ENCODE data around the gene ULK3. TPM values are rescaled to one million over a fixed set of nuclear protein-coding genes. Genes with fewer than 3 reads are reported as not detected.

Gene ULK3
- total RNA-seq, 1 experiment from 2014 or later, result 38.9 TPM

- no peak for TF ChIP-seq NFATC4 (CRISPR knock-in tag; IDR thresholded peaks at IDR 0.05)
- TF ChIP-seq ZNF423 (CRISPR knock-in tag; IDR thresholded peaks at IDR 0.05), result no peak
- TF ChIP-seq ZNF671 (CRISPR knock-in tag; IDR thresholded peaks at IDR 0.05), result no peak
- TF ChIP-seq JAZF1 (CRISPR knock-in tag; IDR thresholded peaks at IDR 0.05), result no peak
- no peak for TF ChIP-seq TCF7 (CRISPR knock-in tag; IDR thresholded peaks at IDR 0.05; ENCODE audit: low read depth)
- no peak for TF ChIP-seq ZNF138 (CRISPR knock-in tag; conservative IDR thresholded peaks at IDR 0.05)
- no peak for TF ChIP-seq AFF4 (CRISPR knock-in tag; IDR thresholded peaks at IDR 0.05; ENCODE audit: borderline replicate concordance)
- TF ChIP-seq IRF2 (CRISPR knock-in tag; IDR thresholded peaks at IDR 0.05; ENCODE audit: borderline replicate concordance, low read depth), result no peak
- CTCF ChIA-PET, result interaction anchor here (0.5 to 3.7 kb wide), 15 partner anchors 8 to 171 kb away, joined by 3 to 79 read pairs (median 5); partner anchors contain the start of genes CPLX3, CSK and CYP1A1
- DNase-seq (ENCODE audit: low spot score) (no peak), ATAC-seq (no peak)
- no peaks in the 10 kb centered on the region for H3K9me3 Mint-ChIP-seq
- peaks cover 40% of the 10 kb centered on the region for H3K4me1 Mint-ChIP-seq
- H3K27ac Mint-ChIP-seq, result no peak overlapping the region
- POLR2A ChIA-PET, result interaction anchor here (0.5 kb wide), 1 partner anchor 64 kb away, joined by 3 read pairs; no protein-coding TSS in a partner anchor
- no peaks in the 10 kb centered on the region; the same call in 1 of the 2 replicates for H3K27me3 Mint-ChIP-seq (ENCODE audit: low read depth)
- H3K36me3 Mint-ChIP-seq, result no peaks in the 10 kb centered on the region
- no peak overlapping the region for H3K4me3 Mint-ChIP-seq
These were observed 50.5 kb downstream of the ULK3 start for GRCh38 chr15:74792227-74793016.

DNA sequence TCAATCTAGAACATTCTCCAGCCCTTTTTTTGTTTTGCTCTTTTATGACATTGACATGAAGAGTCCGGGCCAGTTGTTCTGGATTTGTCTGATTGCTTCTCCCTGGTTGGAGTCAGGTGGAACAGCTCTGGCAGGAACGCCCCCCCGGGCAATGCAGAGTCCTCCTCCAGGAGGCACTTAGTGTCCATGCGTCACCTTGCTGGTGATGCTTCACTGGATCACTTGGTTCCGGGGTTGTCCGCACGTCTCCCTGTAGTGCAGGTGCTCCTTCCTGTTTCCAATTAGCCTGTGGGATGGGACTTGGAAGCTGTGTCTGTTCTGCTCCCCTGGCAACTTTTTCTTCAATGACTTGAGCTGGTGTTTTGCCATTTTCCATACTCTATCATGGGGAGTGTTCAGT lies 51.3 kb downstream of the ULK3 start:
- Mint-ChIP-seq H3K4me1 (peaks cover 41% of the 10 kb centered on the region), H3K36me3 (no peaks in the 10 kb centered on the region), H3K9me3 (no peaks in the 10 kb centered on the region), H3K4me3 (no peak overlapping the region), H3K27me3 (ENCODE audit: low read depth) (no peaks in the 10 kb centered on the region; the same call in 1 of the 2 replicates), H3K27ac (no peak overlapping the region)
- ATAC-seq, result no peak
- ChIA-PET CTCF (interaction anchor here (1.3 to 3.7 kb wide), 6 partner anchors 8 to 30 kb away, joined by 3 to 79 read pairs (median 11); partner anchors contain the start of gene CSK), POLR2A (no interaction called here)
- DNase-seq (ENCODE audit: low spot score), result no peak
- TF ChIP-seq, protein P1, sequence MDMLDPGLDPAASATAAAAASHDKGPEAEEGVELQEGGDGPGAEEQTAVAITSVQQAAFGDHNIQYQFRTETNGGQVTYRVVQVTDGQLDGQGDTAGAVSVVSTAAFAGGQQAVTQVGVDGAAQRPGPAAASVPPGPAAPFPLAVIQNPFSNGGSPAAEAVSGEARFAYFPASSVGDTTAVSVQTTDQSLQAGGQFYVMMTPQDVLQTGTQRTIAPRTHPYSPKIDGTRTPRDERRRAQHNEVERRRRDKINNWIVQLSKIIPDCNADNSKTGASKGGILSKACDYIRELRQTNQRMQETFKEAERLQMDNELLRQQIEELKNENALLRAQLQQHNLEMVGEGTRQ (CRISPR knock-in tag; IDR thresholded peaks at IDR 0.05), result no peak
- no peak for TF ChIP-seq RELA (CRISPR knock-in tag; IDR thresholded peaks at IDR 0.05; ENCODE audit: borderline replicate concordance)
- no peak for TF ChIP-seq ZNF425 (CRISPR knock-in tag; conservative IDR thresholded peaks at IDR 0.05)
- TF ChIP-seq, protein P2, sequence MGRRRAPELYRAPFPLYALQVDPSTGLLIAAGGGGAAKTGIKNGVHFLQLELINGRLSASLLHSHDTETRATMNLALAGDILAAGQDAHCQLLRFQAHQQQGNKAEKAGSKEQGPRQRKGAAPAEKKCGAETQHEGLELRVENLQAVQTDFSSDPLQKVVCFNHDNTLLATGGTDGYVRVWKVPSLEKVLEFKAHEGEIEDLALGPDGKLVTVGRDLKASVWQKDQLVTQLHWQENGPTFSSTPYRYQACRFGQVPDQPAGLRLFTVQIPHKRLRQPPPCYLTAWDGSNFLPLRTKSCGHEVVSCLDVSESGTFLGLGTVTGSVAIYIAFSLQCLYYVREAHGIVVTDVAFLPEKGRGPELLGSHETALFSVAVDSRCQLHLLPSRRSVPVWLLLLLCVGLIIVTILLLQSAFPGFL (CRISPR knock-in tag; IDR thresholded peaks at IDR 0.05; ENCODE audit: borderline replicate concordance), result no peak
- TF ChIP-seq AFF4 (CRISPR knock-in tag; IDR thresholded peaks at IDR 0.05; ENCODE audit: borderline replicate concordance), result no peak
- no peak for TF ChIP-seq ZNF416 (CRISPR knock-in tag; IDR thresholded peaks at IDR 0.05)
- TF ChIP-seq, protein P3, sequence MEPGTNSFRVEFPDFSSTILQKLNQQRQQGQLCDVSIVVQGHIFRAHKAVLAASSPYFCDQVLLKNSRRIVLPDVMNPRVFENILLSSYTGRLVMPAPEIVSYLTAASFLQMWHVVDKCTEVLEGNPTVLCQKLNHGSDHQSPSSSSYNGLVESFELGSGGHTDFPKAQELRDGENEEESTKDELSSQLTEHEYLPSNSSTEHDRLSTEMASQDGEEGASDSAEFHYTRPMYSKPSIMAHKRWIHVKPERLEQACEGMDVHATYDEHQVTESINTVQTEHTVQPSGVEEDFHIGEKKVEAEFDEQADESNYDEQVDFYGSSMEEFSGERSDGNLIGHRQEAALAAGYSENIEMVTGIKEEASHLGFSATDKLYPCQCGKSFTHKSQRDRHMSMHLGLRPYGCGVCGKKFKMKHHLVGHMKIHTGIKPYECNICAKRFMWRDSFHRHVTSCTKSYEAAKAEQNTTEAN (CRISPR knock-in tag; IDR thresholded peaks at IDR 0.05), result no peak
- TF ChIP-seq, protein P4, sequence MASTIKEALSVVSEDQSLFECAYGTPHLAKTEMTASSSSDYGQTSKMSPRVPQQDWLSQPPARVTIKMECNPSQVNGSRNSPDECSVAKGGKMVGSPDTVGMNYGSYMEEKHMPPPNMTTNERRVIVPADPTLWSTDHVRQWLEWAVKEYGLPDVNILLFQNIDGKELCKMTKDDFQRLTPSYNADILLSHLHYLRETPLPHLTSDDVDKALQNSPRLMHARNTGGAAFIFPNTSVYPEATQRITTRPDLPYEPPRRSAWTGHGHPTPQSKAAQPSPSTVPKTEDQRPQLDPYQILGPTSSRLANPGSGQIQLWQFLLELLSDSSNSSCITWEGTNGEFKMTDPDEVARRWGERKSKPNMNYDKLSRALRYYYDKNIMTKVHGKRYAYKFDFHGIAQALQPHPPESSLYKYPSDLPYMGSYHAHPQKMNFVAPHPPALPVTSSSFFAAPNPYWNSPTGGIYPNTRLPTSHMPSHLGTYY (CRISPR knock-in tag; IDR thresholded peaks at IDR 0.05), result no peak
- TF ChIP-seq IRF1 (CRISPR knock-in tag; IDR thresholded peaks at IDR 0.05), result no peak

All from WTC11 (cell line).